ENCODE measurements around the gene LTBP1. TPM values are rescaled to one million over a fixed set of nuclear protein-coding genes. Genes with fewer than 3 reads are reported as not detected.

Gene LTBP1
- total RNA-seq, 4 donors from 2014 or later, result 3.8 to 20.8 (median 11.3) TPM

GRCh38 chr2:33372940-33373553, 426.3 kb downstream of the LTBP1 start:
- intact Hi-C loops (cut with DNase I; ENCODE audit: low total_unique reads), result loop anchor here (10.0 kb wide), 1 partner anchor 338 kb away; no protein-coding TSS in a partner anchor
- no peak overlapping the region for H3K4me3 ChIP-seq (ENCODE audit: low read depth, poor library complexity, severe bottlenecking)
- peak in 1 of 3 donors; percentile 44 for TF ChIP-seq CTCF (IDR thresholded peaks at IDR 0.05)
- no peak for TF ChIP-seq POLR2A (IDR thresholded peaks at IDR 0.05)
- DNase-seq (ENCODE audit: low spot score in 2 of 2), result peak in 1 of 2 donors; percentile 44
- WGBS, 2 donors, result 32 to 41% methylated on average over 5 of the region's 5 CpGs

GRCh38 chr2:33373986-33374385, 427.2 kb downstream of the LTBP1 start:
- TF ChIP-seq CTCF (IDR thresholded peaks at IDR 0.05) (no peak), POLR2A (IDR thresholded peaks at IDR 0.05) (no peak)
- H3K4me3 ChIP-seq (ENCODE audit: low read depth, poor library complexity, severe bottlenecking), result no peak overlapping the region
- intact Hi-C loops (cut with DNase I; ENCODE audit: low total_unique reads), result loop anchor here (10.0 kb wide), 1 partner anchor 339 kb away; no protein-coding TSS in a partner anchor
- peak in 1 of 2 donors; percentile 38 for DNase-seq (ENCODE audit: low spot score in 2 of 2)
- WGBS, 2 donors, result 56 to 69% methylated on average over 5 of the region's 5 CpGs

GRCh38 chr2:33375054-33375453, 428.3 kb downstream of the LTBP1 start:
- WGBS, 2 donors, result 39 to 68% methylated on average over 7 of the region's 7 CpGs
- intact Hi-C loops (cut with DNase I; ENCODE audit: low total_unique reads), result loop anchor here (10.0 kb wide), 1 partner anchor 340 kb away; no protein-coding TSS in a partner anchor

GRCh38 chr2:33377048-33377447, 430.3 kb downstream of the LTBP1 start:
- intact Hi-C loops (cut with DNase I; ENCODE audit: low total_unique reads), result loop anchor here (10.0 kb wide), 1 partner anchor 342 kb away; no protein-coding TSS in a partner anchor

More at GRCh38 chr2:33375054-33375453, 428.3 kb downstream of the LTBP1 start:
- no peak overlapping the region for H3K4me3 ChIP-seq (ENCODE audit: low read depth, poor library complexity, severe bottlenecking)
- TF ChIP-seq POLR2A (IDR thresholded peaks at IDR 0.05) (no peak), CTCF (IDR thresholded peaks at IDR 0.05) (no peak)
- no peak for DNase-seq (ENCODE audit: low spot score in 2 of 2)

GRCh38 chr2:33378556-33379210, 431.9 kb downstream of the LTBP1 start:
- TF ChIP-seq POLR2A (IDR thresholded peaks at IDR 0.05) (no peak), CTCF (IDR thresholded peaks at IDR 0.05) (no peak)
- intact Hi-C loops (cut with DNase I; ENCODE audit: low total_unique reads), result loop anchor here (10.0 kb wide), 1 partner anchor 344 kb away; no protein-coding TSS in a partner anchor
- H3K4me3 ChIP-seq (ENCODE audit: low read depth, poor library complexity, severe bottlenecking), result no peak overlapping the region
- WGBS, 2 donors, result 70 to 79% methylated on average over 4 of the region's 4 CpGs
- DNase-seq (ENCODE audit: low spot score in 2 of 2), result no peak

More at GRCh38 chr2:33377048-33377447, 430.3 kb downstream of the LTBP1 start:
- H3K4me3 ChIP-seq (ENCODE audit: low read depth, poor library complexity, severe bottlenecking), result no peak overlapping the region
- peak in 1 of 2 donors; percentile 43 for DNase-seq (ENCODE audit: low spot score in 2 of 2)
- WGBS, 2 donors, result 72 to 73% methylated on average over 6 of the region's 6 CpGs
- TF ChIP-seq POLR2A (IDR thresholded peaks at IDR 0.05) (no peak), CTCF (IDR thresholded peaks at IDR 0.05) (no peak)

All from lower leg skin (tissue), 4 donors.